Neural cell (in vitro differentiated cells): ENCODE data around the gene DENND4A. TPM values are rescaled to one million over a fixed set of nuclear protein-coding genes. Genes with fewer than 3 reads are reported as not detected.

Experiments used
- H2AFZ ChIP-seq: fragments of 200-600, 300-800 bp; sonication (generic), shearing (Covaris generic); 2 replicates; pipeline ENCODE4 v1.6.0; 2014; ENCODE audit warnings: low read depth, mild to moderate bottlenecking, antibody characterized with exemption, low read length, moderate library complexity
- H3F3A ChIP-seq: fragments of 200-600 bp; shearing (Covaris generic); 2 replicates; pipeline ENCODE4 v1.6.1; 2016; ENCODE audit warnings: mild to moderate bottlenecking, moderate library complexity, mixed read lengths, antibody characterized with exemption, low read length; ENCODE audit not compliant: insufficient read depth, poor library complexity, severe bottlenecking
- H3K27ac ChIP-seq: fragments of 200-600, 300-800 bp; sonication (generic), shearing (Covaris generic); 2 replicates; pipeline ENCODE4 v1.5.1; 2014; ENCODE audit warnings: mild to moderate bottlenecking, low read length, moderate library complexity
- H3K27me3 ChIP-seq: fragments of 300-800, 200-600 bp; sonication (generic), shearing (Covaris generic); 2 replicates; pipeline ENCODE4 v1.6.0; 2014; ENCODE audit warnings: mild to moderate bottlenecking, low read depth, low read length, moderate library complexity; ENCODE audit not compliant: insufficient read depth
- H3K36me3 ChIP-seq: fragments of 300-800, 200-600 bp; sonication (generic), shearing (Covaris generic); 2 replicates; pipeline ENCODE4 v1.5.1; 2014; ENCODE audit warnings: mild to moderate bottlenecking, antibody characterized with exemption, low read length, moderate library complexity; ENCODE audit not compliant: insufficient read depth
- H3K4me2 ChIP-seq: fragments of 300-800, 200-600 bp; sonication (generic), shearing (Covaris generic); 2 replicates; pipeline ENCODE4 v1.6.0; 2014; ENCODE audit warnings: mild to moderate bottlenecking, low read length
- H3K4me3 ChIP-seq: fragments of 300-800, 200-600 bp; sonication (generic), shearing (Covaris generic); 2 replicates; pipeline ENCODE4 v1.5.1; 2014; ENCODE audit warnings: mild to moderate bottlenecking, low read length, moderate library complexity
- H3K79me2 ChIP-seq: fragments of 200-600 bp; shearing (Covaris generic); replicated peaks from 2 replicates; pipeline ENCODE4 v1.6.0; 2014; ENCODE audit warnings: mild to moderate bottlenecking, low read length, moderate library complexity; ENCODE audit not compliant: insufficient read depth
- H3K9ac ChIP-seq: fragments of 300-800, 200-600 bp; sonication (generic), shearing (Covaris generic); 2 replicates; pipeline ENCODE4 v1.6.1; 2016; ENCODE audit warnings: mild to moderate bottlenecking, low read length, mixed read lengths
- H3K9me2 ChIP-seq: fragments of 200-600 bp; shearing (Covaris generic); 2 replicates; pipeline ENCODE4 v1.6.1; 2016; ENCODE audit warnings: mild to moderate bottlenecking, low read length, mixed read lengths; ENCODE audit not compliant: insufficient read depth
- H3K9me3 ChIP-seq: fragments of 200-600, 300-800 bp; sonication (generic), shearing (Covaris generic); 2 replicates; pipeline ENCODE4 v1.6.1; 2016; ENCODE audit warnings: mild to moderate bottlenecking, mixed run types, low read length, moderate library complexity, mixed read lengths
- H4K20me1 ChIP-seq: fragments of 200-600 bp; shearing (Covaris generic); 2 replicates; pipeline ENCODE4 v1.6.1; 2016; ENCODE audit warnings: mild to moderate bottlenecking, mixed run types; ENCODE audit not compliant: insufficient read depth
- CTCF ChIP-seq: fragments of 450-650 bp; IDR thresholded peaks from 2 replicates; pipeline ENCODE4 v1.5.1; 2014; ENCODE audit warnings: antibody characterized with exemption, mild to moderate bottlenecking, moderate library complexity; ENCODE audit not compliant: poor library complexity, severe bottlenecking
- EP300 ChIP-seq: fragments of 450-650 bp; conservative IDR thresholded peaks from 2 replicates; pipeline ENCODE4 v1.6.1; 2014; ENCODE audit warnings: antibody characterized with exemption, mild to moderate bottlenecking, moderate library complexity; ENCODE audit not compliant: poor library complexity, severe bottlenecking
- EZH2 ChIP-seq: fragments of 200-600, 300-800 bp; shearing (Covaris generic), sonication (generic); IDR thresholded peaks from 2 replicates; pipeline ENCODE4 v1.6.1; 2014; ENCODE audit warnings: antibody characterized with exemption, low read length, borderline replicate concordance, mild to moderate bottlenecking; ENCODE audit not compliant: insufficient read depth, poor library complexity, severe bottlenecking
- MXI1 ChIP-seq: fragments of 450-650 bp; conservative IDR thresholded peaks from 2 replicates; pipeline ENCODE4 v1.6.1; 2014; ENCODE audit warnings: antibody characterized with exemption, mild to moderate bottlenecking; ENCODE audit not compliant: poor library complexity, severe bottlenecking
- POLR2AphosphoS5 ChIP-seq: IDR thresholded peaks from 2 replicates; pipeline ENCODE4 v1.6.1; 2012
- RAD21 ChIP-seq: fragments of 450-650 bp; conservative IDR thresholded peaks from 2 replicates; pipeline ENCODE4 v1.6.1; 2014; ENCODE audit warnings: antibody characterized with exemption, mild to moderate bottlenecking, moderate library complexity
- SMC3 ChIP-seq: fragments of 450-650 bp; conservative IDR thresholded peaks from 2 replicates; pipeline ENCODE4 v1.6.1; 2014; ENCODE audit warnings: antibody characterized with exemption, mild to moderate bottlenecking, moderate library complexity; ENCODE audit not compliant: poor library complexity
- TAF1 ChIP-seq: IDR thresholded peaks from 2 replicates; pipeline ENCODE4 v1.6.1; 2012; ENCODE audit warnings: low read depth
- polyA plus RNA-seq: library from polyadenylated mRNA; depleted of rRNA; stranded (reverse); fragments of >200 nt; gene quantifications from 2 replicates; pipeline ENCODE4 v1.2.3, GENCODE V29; 2014
- TF ChIP-seq, protein P1 (sequence below): IDR thresholded peaks from 2 replicates; pipeline ENCODE4 v1.6.1; 2012; ENCODE audit warnings: borderline replicate concordance

Gene DENND4A
- polyA plus RNA-seq, 1 donor from 2014 or later: 7.5 TPM

DNA sequence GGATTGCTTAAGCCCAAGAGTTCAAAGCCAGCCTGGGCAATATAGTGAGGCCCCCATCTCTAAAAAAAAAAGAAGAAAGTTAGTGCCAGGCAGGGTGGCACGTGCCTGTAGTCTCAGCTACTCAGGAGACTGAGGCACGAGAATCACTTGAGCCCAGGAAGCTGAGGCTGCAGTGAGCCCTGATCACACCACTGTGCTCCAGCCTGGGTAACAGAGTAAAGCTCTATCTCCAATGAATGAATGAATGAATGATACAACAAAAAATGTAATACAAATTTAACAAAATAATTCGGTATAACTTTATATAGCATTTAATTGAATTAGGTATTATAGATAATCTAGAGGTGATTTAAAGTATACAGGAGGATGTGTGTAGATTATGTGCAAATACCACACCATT lies 29.7 kb downstream of the DENND4A start:
- no peaks in the 10 kb centered on the region for H4K20me1 ChIP-seq
- H3F3A ChIP-seq: no peaks in the 10 kb centered on the region
- H3K9me2 ChIP-seq: no peaks in the 10 kb centered on the region
- no peak overlapping the region for H3K9ac ChIP-seq
- H3K4me2 ChIP-seq: no peak overlapping the region
- no peak overlapping the region for H3K4me3 ChIP-seq
- no peak for TF ChIP-seq SMC3
- no peak for TF ChIP-seq EP300
- TF ChIP-seq, protein P1, sequence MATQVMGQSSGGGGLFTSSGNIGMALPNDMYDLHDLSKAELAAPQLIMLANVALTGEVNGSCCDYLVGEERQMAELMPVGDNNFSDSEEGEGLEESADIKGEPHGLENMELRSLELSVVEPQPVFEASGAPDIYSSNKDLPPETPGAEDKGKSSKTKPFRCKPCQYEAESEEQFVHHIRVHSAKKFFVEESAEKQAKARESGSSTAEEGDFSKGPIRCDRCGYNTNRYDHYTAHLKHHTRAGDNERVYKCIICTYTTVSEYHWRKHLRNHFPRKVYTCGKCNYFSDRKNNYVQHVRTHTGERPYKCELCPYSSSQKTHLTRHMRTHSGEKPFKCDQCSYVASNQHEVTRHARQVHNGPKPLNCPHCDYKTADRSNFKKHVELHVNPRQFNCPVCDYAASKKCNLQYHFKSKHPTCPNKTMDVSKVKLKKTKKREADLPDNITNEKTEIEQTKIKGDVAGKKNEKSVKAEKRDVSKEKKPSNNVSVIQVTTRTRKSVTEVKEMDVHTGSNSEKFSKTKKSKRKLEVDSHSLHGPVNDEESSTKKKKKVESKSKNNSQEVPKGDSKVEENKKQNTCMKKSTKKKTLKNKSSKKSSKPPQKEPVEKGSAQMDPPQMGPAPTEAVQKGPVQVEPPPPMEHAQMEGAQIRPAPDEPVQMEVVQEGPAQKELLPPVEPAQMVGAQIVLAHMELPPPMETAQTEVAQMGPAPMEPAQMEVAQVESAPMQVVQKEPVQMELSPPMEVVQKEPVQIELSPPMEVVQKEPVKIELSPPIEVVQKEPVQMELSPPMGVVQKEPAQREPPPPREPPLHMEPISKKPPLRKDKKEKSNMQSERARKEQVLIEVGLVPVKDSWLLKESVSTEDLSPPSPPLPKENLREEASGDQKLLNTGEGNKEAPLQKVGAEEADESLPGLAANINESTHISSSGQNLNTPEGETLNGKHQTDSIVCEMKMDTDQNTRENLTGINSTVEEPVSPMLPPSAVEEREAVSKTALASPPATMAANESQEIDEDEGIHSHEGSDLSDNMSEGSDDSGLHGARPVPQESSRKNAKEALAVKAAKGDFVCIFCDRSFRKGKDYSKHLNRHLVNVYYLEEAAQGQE: no peak
- no peak for TF ChIP-seq MXI1
- no peak for TF ChIP-seq TAF1
- TF ChIP-seq RAD21: no peak
- no peak for TF ChIP-seq POLR2AphosphoS5
- TF ChIP-seq EZH2: no peak
- TF ChIP-seq CTCF: no peak
- no peaks in the 10 kb centered on the region for H3K36me3 ChIP-seq
- H3K79me2 ChIP-seq: no peaks in the 10 kb centered on the region
- H3K27ac ChIP-seq: no peak overlapping the region
- no peaks in the 10 kb centered on the region for H3K27me3 ChIP-seq
- no peak overlapping the region for H2AFZ ChIP-seq
- H3K9me3 ChIP-seq: no peaks in the 10 kb centered on the region

- Histone ChIP-seq H4K20me1 (no peaks in the 10 kb centered on the region), H3K36me3 (no peaks in the 10 kb centered on the region), H3K27ac (no peak overlapping the region), H3K79me2 (no peaks in the 10 kb centered on the region), H3K4me2 (no peak overlapping the region), H3K4me3 (no peak overlapping the region), H2AFZ (no peak overlapping the region), H3K9me2 (no peaks in the 10 kb centered on the region), H3K9ac (no peak overlapping the region), H3F3A (no peaks in the 10 kb centered on the region), H3K27me3 (no peaks in the 10 kb centered on the region), H3K9me3 (no peaks in the 10 kb centered on the region)
- TF ChIP-seq, protein P1: no peak
- TF ChIP-seq EZH2 (no peak), CTCF (no peak), EP300 (no peak), POLR2AphosphoS5 (no peak), MXI1 (no peak), RAD21 (no peak), SMC3 (no peak), TAF1 (no peak)
Measured at GRCh38 chr15:65761210-65761926, 30.7 kb downstream of the DENND4A start.
